ENCODE data around the gene PRKG1. TPM values are rescaled to one million over a fixed set of nuclear protein-coding genes. Genes with fewer than 3 reads are reported as not detected.

The PRKG1 gene
- total and polyA plus RNA-seq, 2 donors (not counting 1 experiment from before 2014, with no cell fraction given): not detected

- Histone ChIP-seq H3K36me3 (replicated peaks in 1 of 2; ENCODE audit: control extremely low read depth in 1 of 2, control insufficient read depth in 1 of 2, extremely low read depth in 1 of 2, insufficient read depth in 2 of 2, low read length in 1 of 2) (no peaks in the 10 kb centered on the region), H3K27ac (ENCODE audit: low read length in 2 of 2) (no peak overlapping the region), H3K79me2 (ENCODE audit: control insufficient read depth, insufficient read depth, low read length) (no peaks in the 10 kb centered on the region), H3K9me3 (ENCODE audit: control extremely low read depth in 1 of 3, control insufficient read depth in 2 of 3, insufficient read depth in 1 of 3, low read length in 2 of 3) (no peaks in the 10 kb centered on the region), H3K4me1 (ENCODE audit: control insufficient read depth in 2 of 2, insufficient read depth in 2 of 2, low read length in 2 of 2) (peaks cover 24 to 28% of the 10 kb centered on the region in 2 donors), H3K4me3 (ENCODE audit: control extremely low read depth in 1 of 5, extremely low read depth in 1 of 5, insufficient read depth in 1 of 5, low read depth in 2 of 5, low read length in 4 of 5) (no peak overlapping the region), H4K20me1 (ENCODE audit: control insufficient read depth, insufficient read depth, low read length, poor library complexity, severe bottlenecking) (no peaks in the 10 kb centered on the region), H3K9ac (ENCODE audit: low read length) (no peak overlapping the region), H3K4me2 (replicated peaks; ENCODE audit: low read depth, low read length, poor library complexity, severe bottlenecking) (no peak overlapping the region), H3K27me3 (replicated peaks in 1 of 4; ENCODE audit: control extremely low read depth in 1 of 4, control insufficient read depth in 3 of 4, insufficient read depth in 4 of 4, low read length in 3 of 4) (no peaks in the 10 kb centered on the region), H2AFZ (ENCODE audit: insufficient read depth, low read depth, low read length, poor library complexity, severe bottlenecking) (no peak overlapping the region)
- Mint-ChIP-seq H3K27me3 (no peaks in the 10 kb centered on the region), H3K4me3 (no peak overlapping the region), H3K27ac (no peak overlapping the region), H3K9me3 (ENCODE audit: insufficient read depth) (no peaks in the 10 kb centered on the region), H3K4me1 (peaks cover 31% of the 10 kb centered on the region)
- WGBS (ENCODE audit: insufficient coverage): no CpG with 5 or more reads among the region's 3 CpGs
- no peak for ATAC-seq (ENCODE audit: low read depth)
- ChIA-PET POLR2A (no interaction called here), CTCF (interaction anchor here (1.5 kb wide), 1 partner anchor 254 kb away, joined by 3 read pairs; no protein-coding TSS in a partner anchor)
- no peak for DNase-seq
- intact Hi-C loops (cut with micrococcal nuclease): no loop called here
- TF ChIP-seq EZH2 (IDR thresholded peaks at IDR 0.05; ENCODE audit: borderline replicate concordance, insufficient read depth, low read depth, low read length, poor library complexity, severe bottlenecking) (no peak), CTCF (IDR thresholded peaks at IDR 0.05) (no peak)
Observed at GRCh38 chr10:52213321-52213752, 1139.0 kb downstream of the PRKG1 start.

GRCh38 chr10:52215745-52216361, 1141.6 kb downstream of the PRKG1 start:
- Mint-ChIP-seq H3K4me3 (peak overlapping the region; percentile 46), H3K4me1 (peaks cover 37% of the 10 kb centered on the region), H3K27ac (peak overlapping the region; percentile 1), H3K9me3 (ENCODE audit: insufficient read depth) (no peaks in the 10 kb centered on the region), H3K27me3 (no peaks in the 10 kb centered on the region)
- no peaks in the 10 kb centered on the region for H3K79me2 ChIP-seq (ENCODE audit: control insufficient read depth, insufficient read depth, low read length)
- H3K4me1 ChIP-seq (ENCODE audit: control insufficient read depth in 2 of 2, insufficient read depth in 2 of 2, low read length in 2 of 2): peaks cover 24 to 28% of the 10 kb centered on the region in 2 donors
- no peak overlapping the region for H3K4me3 ChIP-seq (ENCODE audit: control extremely low read depth in 1 of 5, extremely low read depth in 1 of 5, insufficient read depth in 1 of 5, low read depth in 2 of 5, low read length in 4 of 5)
- H3K36me3 ChIP-seq (replicated peaks in 1 of 2; ENCODE audit: control extremely low read depth in 1 of 2, control insufficient read depth in 1 of 2, extremely low read depth in 1 of 2, insufficient read depth in 2 of 2, low read length in 1 of 2): no peaks in the 10 kb centered on the region
- peak overlapping the region; percentile 34 for H2AFZ ChIP-seq (ENCODE audit: insufficient read depth, low read depth, low read length, poor library complexity, severe bottlenecking)
- peak overlapping the region in 1 of 2 donors; percentile 73 for H3K27ac ChIP-seq (ENCODE audit: low read length in 2 of 2)
- TF ChIP-seq EZH2 (IDR thresholded peaks at IDR 0.05; ENCODE audit: borderline replicate concordance, insufficient read depth, low read depth, low read length, poor library complexity, severe bottlenecking): no peak
- TF ChIP-seq CTCF (IDR thresholded peaks at IDR 0.05): peak; percentile 89
- intact Hi-C loops (cut with micrococcal nuclease): loop anchor here (2.0 to 5.0 kb wide), 2 partner anchors 1154 to 1215 kb away; no protein-coding TSS in a partner anchor
- DNase-seq (peak; percentile 71), ATAC-seq (ENCODE audit: low read depth) (peak; percentile 64)
- ChIA-PET CTCF (interaction anchor here (0.8 to 2.9 kb wide), 10 partner anchors 8 to 1220 kb away, joined by 3 to 17 read pairs (median 4); no protein-coding TSS in a partner anchor), POLR2A (no interaction called here)
- H4K20me1 ChIP-seq (ENCODE audit: control insufficient read depth, insufficient read depth, low read length, poor library complexity, severe bottlenecking): no peaks in the 10 kb centered on the region
- H3K4me2 ChIP-seq (replicated peaks; ENCODE audit: low read depth, low read length, poor library complexity, severe bottlenecking): peak overlapping the region; percentile 54
- peak overlapping the region; percentile 26 for H3K9ac ChIP-seq (ENCODE audit: low read length)
- H3K27me3 ChIP-seq (replicated peaks in 1 of 4; ENCODE audit: control extremely low read depth in 1 of 4, control insufficient read depth in 3 of 4, insufficient read depth in 4 of 4, low read length in 3 of 4): no peaks in the 10 kb centered on the region
- no peaks in the 10 kb centered on the region for H3K9me3 ChIP-seq (ENCODE audit: control extremely low read depth in 1 of 3, control insufficient read depth in 2 of 3, insufficient read depth in 1 of 3, low read length in 2 of 3)

Measured in B cell (primary cell).